Common myeloid progenitor, CD34-positive (primary cell): ENCODE measurements around the gene PRAMEF33. TPM values are rescaled to one million over a fixed set of nuclear protein-coding genes. Genes with fewer than 3 reads are reported as not detected.
"Not testable (repeated sequence)": the region's sequence is repeated elsewhere in the genome, so short reads cannot be mapped to it uniquely, and the experiment has no call there.

ENCODE experiments used
- CTCF ChIA-PET: fragments of 350-600 bp; sonication (Branson Sonifier 250); formaldehyde crosslinking; loops from one replicate; lab custom pipeline; 2021; ENCODE audit warnings: antibody characterized with exemption; lab: Charles Lee
- POLR2A ChIA-PET: fragments of 350-600 bp; sonication (Branson Sonifier 250); formaldehyde crosslinking; loops from one replicate; lab custom pipeline; 2021; ENCODE audit warnings: antibody characterized with exemption; lab: Charles Lee
- DNase-seq, 3 donors: peaks; one replicate each; pipeline versions ENCODE4 v3.0.0 to v3.0.0-alpha.2; 2013
- H3K27ac ChIP-seq, 2 experiments: 1 replicate in 1 of 2; 2 replicates in 1 of 2; pipeline ENCODE4 v1.7.0; 2013; ENCODE audit warnings: inconsistent platforms in 2 of 2, low read length in 2 of 2, mild to moderate bottlenecking in 2 of 2, low read depth in 1 of 2, moderate library complexity in 1 of 2; ENCODE audit not compliant: severe bottlenecking in 2 of 2, insufficient read depth in 1 of 2, poor library complexity in 1 of 2
- H3K27me3 ChIP-seq, 5 experiments: replicated peaks in 2 of 5; 1 replicate in 3 of 5; 2 replicates in 2 of 5; pipeline versions ENCODE4 v1.6.1 to v1.7.0; 2013; ENCODE audit warnings: low read length in 4 of 5, mild to moderate bottlenecking in 2 of 5, moderate library complexity in 2 of 5, inconsistent platforms in 1 of 5; ENCODE audit not compliant: insufficient read depth in 5 of 5, control insufficient read depth in 4 of 5
- H3K36me3 ChIP-seq, 4 experiments: 1 replicate in 2 of 4; 2 replicates in 2 of 4; pipeline versions ENCODE4 v1.6.1 to v1.7.0; 2013; ENCODE audit warnings: low read length in 3 of 4, control low read depth in 1 of 4, mild to moderate bottlenecking in 1 of 4; ENCODE audit not compliant: control insufficient read depth in 4 of 4, insufficient read depth in 4 of 4
- H3K4me1 ChIP-seq, 4 experiments: 1 replicate in 3 of 4; 2 replicates in 1 of 4; pipeline versions ENCODE4 v1.6.1 to v1.7.1; 2013; ENCODE audit warnings: low read length in 3 of 4, mild to moderate bottlenecking in 3 of 4, control low read depth in 1 of 4, inconsistent platforms in 1 of 4, moderate library complexity in 1 of 4; ENCODE audit not compliant: control insufficient read depth in 4 of 4, insufficient read depth in 4 of 4; ENCODE audit errors: control extremely low read depth in 1 of 4
- H3K4me3 ChIP-seq, 7 experiments: 1 replicate in 4 of 7; 2 replicates in 3 of 7; pipeline versions ENCODE4 v1.5.1 to v1.7.0; 2013; ENCODE audit warnings: mild to moderate bottlenecking in 7 of 7, low read length in 6 of 7, moderate library complexity in 6 of 7, inconsistent platforms in 2 of 7, low read depth in 2 of 7, control low read depth in 1 of 7; ENCODE audit not compliant: insufficient read depth in 4 of 7, control insufficient read depth in 1 of 7; ENCODE audit errors: extremely low read depth in 1 of 7
- H3K9me3 ChIP-seq, 5 experiments: 1 replicate in 4 of 5; 2 replicates in 1 of 5; pipeline versions ENCODE4 v1.6.1 to v1.7.1; 2013; ENCODE audit warnings: low read length in 4 of 5, mild to moderate bottlenecking in 2 of 5, inconsistent platforms in 1 of 5, low read depth in 1 of 5, moderate library complexity in 1 of 5; ENCODE audit not compliant: control insufficient read depth in 4 of 5, insufficient read depth in 2 of 5; ENCODE audit errors: control extremely low read depth in 1 of 5
- WGBS: methylation state at CpG from one replicate; pipeline ENCODE4 v1.1.5; 2013; ENCODE audit not compliant: insufficient coverage; 5-methylcytosine and 5-hydroxymethylcytosine counted together
- polyA plus RNA-seq: library from polyadenylated mRNA; unstranded; fragments of 120-200 nt; gene quantifications from one replicate; pipeline ENCODE4 v1.2.1, GENCODE V29; 2013

The PRAMEF33 gene
- not detected for polyA plus RNA-seq

DNA sequence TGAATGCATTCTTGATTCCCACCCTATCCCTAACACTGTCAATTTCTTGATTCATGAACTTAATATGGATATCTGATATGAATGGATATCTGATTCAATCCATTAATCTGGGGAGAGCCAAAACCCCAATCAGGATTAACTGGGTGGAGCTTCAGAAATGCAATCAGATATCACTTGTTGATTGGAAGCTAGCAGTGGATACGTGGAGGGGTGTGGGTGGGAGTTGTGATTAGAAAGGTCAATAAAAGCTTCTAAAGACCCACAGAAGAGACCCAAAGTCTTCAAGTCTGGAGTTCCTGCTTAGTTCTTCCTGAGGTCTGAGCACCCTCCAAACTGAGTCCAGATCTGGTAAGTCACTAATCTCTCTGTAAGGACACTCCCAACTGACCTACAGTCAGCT, at the start of gene PRAMEF33:
TSS of gene PRAMEF33 (plus strand) at position 301 of the 400 bp plus-strand sequence. CDS start 2,416 bp downstream, outside the sequence.
- H3K9me3 ChIP-seq, DNase-seq, H3K36me3 ChIP-seq, H3K4me3 ChIP-seq, H3K27ac ChIP-seq, H3K4me1 ChIP-seq, H3K27me3 ChIP-seq, POLR2A ChIA-PET, CTCF ChIA-PET: not testable (repeated sequence)
- WGBS: no CpG with 5 or more reads among the region's 1 CpG

DNA sequence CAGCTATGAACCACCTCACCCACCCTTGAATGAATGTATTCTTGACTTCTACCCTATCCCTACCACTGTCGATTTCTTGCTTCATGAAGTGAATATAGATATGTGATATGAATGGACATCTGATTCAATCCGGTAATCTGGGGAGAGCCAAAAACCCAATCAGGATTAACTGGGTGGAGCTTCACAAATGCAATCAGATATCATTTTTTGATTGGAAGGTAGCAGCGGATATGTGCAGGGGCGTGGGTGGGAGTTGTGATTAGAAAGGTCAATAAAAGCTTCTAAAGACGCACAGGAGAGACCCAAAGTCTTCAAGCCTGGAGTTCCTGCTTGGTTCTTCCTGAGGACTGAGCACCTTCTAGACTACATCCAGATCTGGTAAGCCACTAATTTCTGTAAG, 49.4 kb upstream of the PRAMEF33 start, which contains the start of gene PRAMEF5:
TSS of gene PRAMEF5 (plus strand) at position 301 of the 400 bp plus-strand sequence. CDS start 5,071 bp downstream, outside the sequence.
- H3K4me1 ChIP-seq, H3K4me3 ChIP-seq, DNase-seq, POLR2A ChIA-PET, H3K9me3 ChIP-seq, CTCF ChIA-PET, H3K27ac ChIP-seq, H3K27me3 ChIP-seq, H3K36me3 ChIP-seq: not testable (repeated sequence)
- no CpG with 5 or more reads among the region's 5 CpGs for WGBS

DNA sequence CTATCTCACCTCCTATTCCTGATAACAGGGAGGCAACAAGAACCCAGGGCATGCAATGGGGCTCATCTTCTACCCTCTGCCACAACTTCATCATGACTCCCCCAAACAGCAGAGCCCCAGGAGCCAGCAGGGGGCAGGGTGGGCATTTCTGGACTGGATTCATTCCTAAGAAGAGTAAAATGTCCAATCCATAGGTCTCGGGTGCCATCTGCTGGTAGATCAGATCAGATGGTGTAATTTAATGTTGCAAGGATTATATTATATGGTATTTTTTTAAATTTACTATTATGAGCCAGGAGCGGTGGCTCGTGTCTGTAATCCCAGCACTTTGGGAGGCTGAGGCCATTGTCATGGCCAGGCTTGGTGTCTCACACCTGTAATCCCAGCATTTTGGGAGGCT, 38.2 kb upstream of the PRAMEF33 start:
- H3K27ac ChIP-seq, H3K9me3 ChIP-seq, DNase-seq, H3K4me1 ChIP-seq, H3K4me3 ChIP-seq, POLR2A ChIA-PET, H3K36me3 ChIP-seq, H3K27me3 ChIP-seq, CTCF ChIA-PET: not testable (repeated sequence)
- no CpG with 5 or more reads among the region's 3 CpGs for WGBS

- WGBS: no CpG with 5 or more reads among the region's 6 CpGs
- H3K27me3 ChIP-seq, H3K9me3 ChIP-seq, H3K4me1 ChIP-seq, H3K27ac ChIP-seq, CTCF ChIA-PET, H3K36me3 ChIP-seq, H3K4me3 ChIP-seq, DNase-seq, POLR2A ChIA-PET: not testable (repeated sequence)
Observed at GRCh38 chr1:13277016-13277415, 26.3 kb upstream of the PRAMEF33 start.

DNA sequence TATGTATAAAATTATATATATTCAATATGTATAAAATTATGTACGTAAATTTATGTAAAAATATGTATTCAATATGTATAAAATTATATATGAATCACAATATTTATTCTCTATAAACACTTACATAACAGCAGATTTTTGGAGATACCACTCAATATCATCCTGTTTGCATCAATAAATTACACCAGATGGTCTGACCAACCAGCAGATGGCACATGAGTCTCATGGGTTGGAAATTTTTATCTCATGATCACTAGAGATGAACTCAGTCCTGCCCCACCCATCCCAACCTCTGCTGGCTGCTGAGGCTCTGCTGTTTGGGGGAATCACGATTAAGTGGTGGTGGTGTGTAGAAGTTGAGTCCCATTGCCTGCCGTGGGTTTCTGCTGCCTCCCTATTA, 23.7 kb upstream of the PRAMEF33 start:
- POLR2A ChIA-PET, DNase-seq, H3K4me3 ChIP-seq, H3K36me3 ChIP-seq, H3K27ac ChIP-seq, H3K27me3 ChIP-seq, H3K9me3 ChIP-seq, CTCF ChIA-PET, H3K4me1 ChIP-seq: not testable (repeated sequence)
- 80% methylated on average over 1 of the region's 3 CpGs for WGBS

GRCh38 chr1:13285037-13285436, 18.3 kb upstream of the PRAMEF33 start, which contains the start of gene PRAMEF8:
PRAMEF8 (minus strand) TSS chr1:13285137; CDS start chr1:13284091, 1,046 bp downstream.
- H3K4me3 ChIP-seq, H3K27me3 ChIP-seq, CTCF ChIA-PET, H3K36me3 ChIP-seq, H3K27ac ChIP-seq, DNase-seq, POLR2A ChIA-PET, H3K9me3 ChIP-seq, H3K4me1 ChIP-seq: not testable (repeated sequence)
- no CpG with 5 or more reads among the region's 1 CpG for WGBS

DNA sequence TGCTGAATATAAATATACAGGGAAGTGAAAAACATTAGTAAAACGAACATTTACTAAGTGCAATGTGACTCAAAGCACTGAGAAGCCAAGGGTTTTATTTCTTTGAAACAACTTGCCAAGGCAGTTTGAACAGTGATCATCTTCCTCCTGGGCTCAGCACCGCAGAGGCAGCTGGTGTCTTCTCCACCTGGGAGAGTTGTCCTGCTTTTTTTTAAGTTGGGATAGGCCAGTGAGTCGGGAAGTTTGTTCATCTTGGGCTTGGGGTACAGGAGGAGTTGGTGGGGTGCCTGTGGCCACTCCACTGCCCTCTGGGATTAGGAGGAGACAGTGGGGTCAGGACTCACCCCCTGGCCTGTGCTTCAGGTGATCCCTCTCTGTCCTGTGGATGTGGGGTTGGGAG, 14.3 kb upstream of the PRAMEF33 start:
- WGBS: no CpG with 5 or more reads among the region's 3 CpGs

More for the DNA sequence above, 14.3 kb upstream of the PRAMEF33 start:
- H3K27ac ChIP-seq, POLR2A ChIA-PET, H3K27me3 ChIP-seq, H3K4me1 ChIP-seq, CTCF ChIA-PET, H3K4me3 ChIP-seq, DNase-seq, H3K36me3 ChIP-seq, H3K9me3 ChIP-seq: not testable (repeated sequence)
